GM12878 (cell line): ENCODE measurements around the gene FXN.

Source experiments
- BACH1 ChIP-seq: fragments of 450-650 bp; IDR thresholded peaks from 2 replicates; pipeline ENCODE4 v1.6.1; 2017; ENCODE audit warnings: mild to moderate bottlenecking, borderline replicate concordance
- BRCA1 ChIP-seq: IDR thresholded peaks from 2 replicates; pipeline ENCODE4 v1.6.1; 2011; ENCODE audit warnings: low read depth, low read length, improper control_type of control experiment
- FOS ChIP-seq: IDR thresholded peaks from 3 replicates; pipeline ENCODE4 v1.6.1; 2011; ENCODE audit warnings: borderline replicate concordance; ENCODE audit not compliant: insufficient read length; ENCODE audit errors: extremely low read depth
- KDM1A ChIP-seq: fragments of 200-600 bp; sonication (generic); IDR thresholded peaks from 2 replicates; pipeline ENCODE4 v1.6.1; 2016; ENCODE audit warnings: borderline replicate concordance
- POLR2AphosphoS2 ChIP-seq: IDR thresholded peaks from 2 replicates; pipeline ENCODE4 v1.6.1; 2011; ENCODE audit warnings: low read depth, mild to moderate bottlenecking, low read length, improper control_type of control experiment, moderate library complexity
- SRF ChIP-seq, 2 experiments: IDR thresholded peaks; 2 replicates each; pipeline ENCODE4 v1.6.1; 2011; ENCODE audit warnings: low read depth in 2 of 2, low read length in 2 of 2, mild to moderate bottlenecking in 1 of 2, moderate library complexity in 1 of 2
- SUZ12 ChIP-seq: fragments of 200-600 bp; sonication (generic); IDR thresholded peaks from one replicate; pipeline ENCODE4 v1.6.1; 2018; ENCODE audit warnings: antibody characterized with exemption, mild to moderate bottlenecking; ENCODE audit not compliant: unreplicated experiment
- YBX1 ChIP-seq: fragments of 450-650 bp; IDR thresholded peaks from 2 replicates; pipeline ENCODE4 v1.6.1; 2016; ENCODE audit warnings: antibody characterized with exemption
- ZNF24 ChIP-seq: fragments of 450-650 bp; IDR thresholded peaks from 2 replicates; pipeline ENCODE4 v1.6.1; 2017; ENCODE audit warnings: antibody characterized with exemption, mild to moderate bottlenecking
- TF ChIP-seq, protein P1 (sequence below): IDR thresholded peaks from 2 replicates; pipeline ENCODE4 v1.6.1; 2012; ENCODE audit warnings: mild to moderate bottlenecking, low read depth, low read length
- TF ChIP-seq, protein P2 (sequence below): fragments of 450-650 bp; formaldehyde crosslinking; IDR thresholded peaks from 2 replicates; pipeline ENCODE4 v1.4.0; 2022; ENCODE audit warnings: mild to moderate bottlenecking, moderate library complexity
- TF ChIP-seq, protein P3 (sequence below): fragments of 450-650 bp; IDR thresholded peaks from 2 replicates; pipeline ENCODE4 v1.6.1; 2016; ENCODE audit warnings: mild to moderate bottlenecking
- TF ChIP-seq, protein P4 (sequence below), 3 experiments: IDR thresholded peaks in 2 of 3; conservative IDR thresholded peaks in 1 of 3; 2 replicates each; pipeline ENCODE4 v1.5.1; 2011; ENCODE audit warnings: low read depth in 3 of 3, low read length in 3 of 3, mild to moderate bottlenecking in 3 of 3, control low read depth in 2 of 3, moderate library complexity in 2 of 3, inconsistent platforms in 1 of 3, mixed read lengths in 1 of 3; ENCODE audit not compliant: control insufficient read depth in 2 of 3, insufficient read depth in 1 of 3; ENCODE audit errors: extremely low read depth in 1 of 3
- TF ChIP-seq, protein P5 (sequence below): fragments of 450-650 bp; IDR thresholded peaks from 2 replicates; pipeline ENCODE4 v1.6.1; 2017; ENCODE audit warnings: mild to moderate bottlenecking

DNA sequence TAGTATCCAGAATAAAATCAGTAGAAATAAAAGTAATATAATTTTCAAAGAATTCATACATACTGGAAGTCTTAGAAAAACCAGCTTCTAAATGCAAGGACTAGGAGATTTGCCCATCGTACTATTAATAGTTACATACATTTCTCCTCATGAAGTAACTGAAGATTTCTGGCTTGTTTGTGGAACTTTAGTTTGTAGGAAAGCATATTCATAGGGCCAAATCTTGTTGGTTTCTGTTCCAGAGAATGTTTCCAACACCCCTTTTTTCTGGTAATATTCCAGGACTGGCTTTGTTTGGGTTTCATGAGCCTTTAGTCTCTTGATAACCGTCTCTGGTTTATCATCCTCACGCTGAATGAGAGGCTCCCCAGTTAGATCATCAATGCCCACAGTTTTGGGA lies 72.2 kb downstream of the FXN start:
- TF ChIP-seq, protein P1, sequence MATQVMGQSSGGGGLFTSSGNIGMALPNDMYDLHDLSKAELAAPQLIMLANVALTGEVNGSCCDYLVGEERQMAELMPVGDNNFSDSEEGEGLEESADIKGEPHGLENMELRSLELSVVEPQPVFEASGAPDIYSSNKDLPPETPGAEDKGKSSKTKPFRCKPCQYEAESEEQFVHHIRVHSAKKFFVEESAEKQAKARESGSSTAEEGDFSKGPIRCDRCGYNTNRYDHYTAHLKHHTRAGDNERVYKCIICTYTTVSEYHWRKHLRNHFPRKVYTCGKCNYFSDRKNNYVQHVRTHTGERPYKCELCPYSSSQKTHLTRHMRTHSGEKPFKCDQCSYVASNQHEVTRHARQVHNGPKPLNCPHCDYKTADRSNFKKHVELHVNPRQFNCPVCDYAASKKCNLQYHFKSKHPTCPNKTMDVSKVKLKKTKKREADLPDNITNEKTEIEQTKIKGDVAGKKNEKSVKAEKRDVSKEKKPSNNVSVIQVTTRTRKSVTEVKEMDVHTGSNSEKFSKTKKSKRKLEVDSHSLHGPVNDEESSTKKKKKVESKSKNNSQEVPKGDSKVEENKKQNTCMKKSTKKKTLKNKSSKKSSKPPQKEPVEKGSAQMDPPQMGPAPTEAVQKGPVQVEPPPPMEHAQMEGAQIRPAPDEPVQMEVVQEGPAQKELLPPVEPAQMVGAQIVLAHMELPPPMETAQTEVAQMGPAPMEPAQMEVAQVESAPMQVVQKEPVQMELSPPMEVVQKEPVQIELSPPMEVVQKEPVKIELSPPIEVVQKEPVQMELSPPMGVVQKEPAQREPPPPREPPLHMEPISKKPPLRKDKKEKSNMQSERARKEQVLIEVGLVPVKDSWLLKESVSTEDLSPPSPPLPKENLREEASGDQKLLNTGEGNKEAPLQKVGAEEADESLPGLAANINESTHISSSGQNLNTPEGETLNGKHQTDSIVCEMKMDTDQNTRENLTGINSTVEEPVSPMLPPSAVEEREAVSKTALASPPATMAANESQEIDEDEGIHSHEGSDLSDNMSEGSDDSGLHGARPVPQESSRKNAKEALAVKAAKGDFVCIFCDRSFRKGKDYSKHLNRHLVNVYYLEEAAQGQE: no peak
- no peak for TF ChIP-seq FOS
- TF ChIP-seq BACH1: no peak
- TF ChIP-seq POLR2AphosphoS2: no peak
- TF ChIP-seq SRF (IDR thresholded peaks at IDR 0.05; ENCODE audit: low read depth in 2 of 2, low read length in 2 of 2): no peak
- no peak for TF ChIP-seq SUZ12
- TF ChIP-seq, protein P2, sequence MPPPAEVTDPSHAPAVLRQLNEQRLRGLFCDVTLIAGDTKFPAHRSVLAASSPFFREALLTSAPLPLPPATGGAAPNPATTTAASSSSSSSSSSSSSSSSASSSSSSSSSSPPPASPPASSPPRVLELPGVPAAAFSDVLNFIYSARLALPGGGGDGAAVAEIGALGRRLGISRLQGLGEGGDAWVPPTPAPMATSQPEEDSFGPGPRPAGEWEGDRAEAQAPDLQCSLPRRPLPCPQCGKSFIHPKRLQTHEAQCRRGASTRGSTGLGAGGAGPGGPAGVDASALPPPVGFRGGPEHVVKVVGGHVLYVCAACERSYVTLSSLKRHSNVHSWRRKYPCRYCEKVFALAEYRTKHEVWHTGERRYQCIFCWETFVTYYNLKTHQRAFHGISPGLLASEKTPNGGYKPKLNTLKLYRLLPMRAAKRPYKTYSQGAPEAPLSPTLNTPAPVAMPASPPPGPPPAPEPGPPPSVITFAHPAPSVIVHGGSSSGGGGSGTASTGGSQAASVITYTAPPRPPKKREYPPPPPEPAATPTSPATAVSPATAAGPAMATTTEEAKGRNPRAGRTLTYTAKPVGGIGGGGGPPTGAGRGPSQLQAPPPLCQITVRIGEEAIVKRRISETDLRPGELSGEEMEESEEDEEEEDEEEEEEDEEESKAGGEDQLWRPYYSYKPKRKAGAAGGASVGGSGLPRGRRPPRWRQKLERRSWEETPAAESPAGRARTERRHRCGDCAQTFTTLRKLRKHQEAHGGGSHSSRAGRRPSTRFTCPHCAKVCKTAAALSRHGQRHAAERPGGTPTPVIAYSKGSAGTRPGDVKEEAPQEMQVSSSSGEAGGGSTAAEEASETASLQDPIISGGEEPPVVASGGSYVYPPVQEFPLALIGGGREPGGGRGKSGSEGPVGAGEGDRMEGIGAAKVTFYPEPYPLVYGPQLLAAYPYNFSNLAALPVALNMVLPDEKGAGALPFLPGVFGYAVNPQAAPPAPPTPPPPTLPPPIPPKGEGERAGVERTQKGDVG (CRISPR knock-in tag): no peak
- no peak for TF ChIP-seq YBX1
- TF ChIP-seq, protein P3, sequence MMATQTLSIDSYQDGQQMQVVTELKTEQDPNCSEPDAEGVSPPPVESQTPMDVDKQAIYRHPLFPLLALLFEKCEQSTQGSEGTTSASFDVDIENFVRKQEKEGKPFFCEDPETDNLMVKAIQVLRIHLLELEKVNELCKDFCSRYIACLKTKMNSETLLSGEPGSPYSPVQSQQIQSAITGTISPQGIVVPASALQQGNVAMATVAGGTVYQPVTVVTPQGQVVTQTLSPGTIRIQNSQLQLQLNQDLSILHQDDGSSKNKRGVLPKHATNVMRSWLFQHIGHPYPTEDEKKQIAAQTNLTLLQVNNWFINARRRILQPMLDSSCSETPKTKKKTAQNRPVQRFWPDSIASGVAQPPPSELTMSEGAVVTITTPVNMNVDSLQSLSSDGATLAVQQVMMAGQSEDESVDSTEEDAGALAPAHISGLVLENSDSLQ: no peak
- no peak for TF ChIP-seq BRCA1
- TF ChIP-seq, protein P4, sequence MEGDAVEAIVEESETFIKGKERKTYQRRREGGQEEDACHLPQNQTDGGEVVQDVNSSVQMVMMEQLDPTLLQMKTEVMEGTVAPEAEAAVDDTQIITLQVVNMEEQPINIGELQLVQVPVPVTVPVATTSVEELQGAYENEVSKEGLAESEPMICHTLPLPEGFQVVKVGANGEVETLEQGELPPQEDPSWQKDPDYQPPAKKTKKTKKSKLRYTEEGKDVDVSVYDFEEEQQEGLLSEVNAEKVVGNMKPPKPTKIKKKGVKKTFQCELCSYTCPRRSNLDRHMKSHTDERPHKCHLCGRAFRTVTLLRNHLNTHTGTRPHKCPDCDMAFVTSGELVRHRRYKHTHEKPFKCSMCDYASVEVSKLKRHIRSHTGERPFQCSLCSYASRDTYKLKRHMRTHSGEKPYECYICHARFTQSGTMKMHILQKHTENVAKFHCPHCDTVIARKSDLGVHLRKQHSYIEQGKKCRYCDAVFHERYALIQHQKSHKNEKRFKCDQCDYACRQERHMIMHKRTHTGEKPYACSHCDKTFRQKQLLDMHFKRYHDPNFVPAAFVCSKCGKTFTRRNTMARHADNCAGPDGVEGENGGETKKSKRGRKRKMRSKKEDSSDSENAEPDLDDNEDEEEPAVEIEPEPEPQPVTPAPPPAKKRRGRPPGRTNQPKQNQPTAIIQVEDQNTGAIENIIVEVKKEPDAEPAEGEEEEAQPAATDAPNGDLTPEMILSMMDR (IDR thresholded peaks at IDR 0.05 in 2 of 3, conservative IDR thresholded peaks at IDR 0.05 in 1 of 3; ENCODE audit: control insufficient read depth in 2 of 3, extremely low read depth in 1 of 3, insufficient read depth in 1 of 3, low read depth in 3 of 3, low read length in 3 of 3): no peak
- TF ChIP-seq KDM1A: no peak
- TF ChIP-seq, protein P5, sequence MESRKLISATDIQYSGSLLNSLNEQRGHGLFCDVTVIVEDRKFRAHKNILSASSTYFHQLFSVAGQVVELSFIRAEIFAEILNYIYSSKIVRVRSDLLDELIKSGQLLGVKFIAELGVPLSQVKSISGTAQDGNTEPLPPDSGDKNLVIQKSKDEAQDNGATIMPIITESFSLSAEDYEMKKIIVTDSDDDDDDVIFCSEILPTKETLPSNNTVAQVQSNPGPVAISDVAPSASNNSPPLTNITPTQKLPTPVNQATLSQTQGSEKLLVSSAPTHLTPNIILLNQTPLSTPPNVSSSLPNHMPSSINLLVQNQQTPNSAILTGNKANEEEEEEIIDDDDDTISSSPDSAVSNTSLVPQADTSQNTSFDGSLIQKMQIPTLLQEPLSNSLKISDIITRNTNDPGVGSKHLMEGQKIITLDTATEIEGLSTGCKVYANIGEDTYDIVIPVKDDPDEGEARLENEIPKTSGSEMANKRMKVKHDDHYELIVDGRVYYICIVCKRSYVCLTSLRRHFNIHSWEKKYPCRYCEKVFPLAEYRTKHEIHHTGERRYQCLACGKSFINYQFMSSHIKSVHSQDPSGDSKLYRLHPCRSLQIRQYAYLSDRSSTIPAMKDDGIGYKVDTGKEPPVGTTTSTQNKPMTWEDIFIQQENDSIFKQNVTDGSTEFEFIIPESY: no peak
- no peak for TF ChIP-seq ZNF24
